GM21515 (cell line): ENCODE measurements around the gene OR51E1.

Source experiments
- ATAC-seq: cut with Tn5 transposase; IDR thresholded peaks from one replicate; pipeline ENCODE4 v1.9.1; 2021; ENCODE audit not compliant: unreplicated experiment

The OR51E1 gene

DNA sequence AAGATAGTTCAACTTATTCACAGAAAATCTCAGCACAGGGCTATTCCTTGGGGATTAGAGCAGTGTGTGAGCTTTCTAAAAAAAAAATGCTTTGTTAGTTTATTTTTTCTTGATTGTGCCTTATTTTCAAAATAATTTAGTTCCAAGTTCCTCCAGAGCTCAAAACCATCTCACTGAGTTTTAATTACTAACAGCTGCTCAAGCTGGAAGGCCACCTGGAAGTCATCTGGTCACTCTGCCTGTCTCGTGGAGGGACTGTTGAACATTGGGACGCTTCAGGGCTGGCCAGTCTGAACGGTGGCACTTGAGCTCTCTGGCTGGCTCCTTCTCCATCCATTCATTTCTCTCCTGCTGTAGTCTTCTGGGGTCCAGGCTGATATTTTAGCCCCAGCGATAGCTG, 4.0 kb downstream of the OR51E1 start:
- ATAC-seq = no peak

DNA sequence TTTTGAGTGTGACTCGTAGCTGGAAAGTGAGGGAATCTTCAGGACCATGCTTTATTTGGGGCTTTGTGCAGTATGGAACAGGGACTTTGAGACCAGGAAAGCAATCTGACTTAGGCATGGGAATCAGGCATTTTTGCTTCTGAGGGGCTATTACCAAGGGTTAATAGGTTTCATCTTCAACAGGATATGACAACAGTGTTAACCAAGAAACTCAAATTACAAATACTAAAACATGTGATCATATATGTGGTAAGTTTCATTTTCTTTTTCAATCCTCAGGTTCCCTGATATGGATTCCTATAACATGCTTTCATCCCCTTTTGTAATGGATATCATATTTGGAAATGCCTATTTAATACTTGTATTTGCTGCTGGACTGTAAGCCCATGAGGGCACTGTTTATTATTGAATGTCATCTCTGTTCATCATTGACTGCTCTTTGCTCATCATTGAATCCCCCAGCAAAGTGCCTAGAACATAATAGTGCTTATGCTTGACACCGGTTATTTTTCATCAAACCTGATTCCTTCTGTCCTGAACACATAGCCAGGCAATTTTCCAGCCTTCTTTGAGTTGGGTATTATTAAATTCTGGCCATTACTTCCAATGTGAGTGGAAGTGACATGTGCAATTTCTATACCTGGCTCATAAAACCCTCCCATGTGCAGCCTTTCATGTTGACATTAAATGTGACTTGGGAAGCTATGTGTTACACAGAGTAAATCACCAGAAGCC, 11.0 kb downstream of the OR51E1 start:
- ATAC-seq = no peak

DNA sequence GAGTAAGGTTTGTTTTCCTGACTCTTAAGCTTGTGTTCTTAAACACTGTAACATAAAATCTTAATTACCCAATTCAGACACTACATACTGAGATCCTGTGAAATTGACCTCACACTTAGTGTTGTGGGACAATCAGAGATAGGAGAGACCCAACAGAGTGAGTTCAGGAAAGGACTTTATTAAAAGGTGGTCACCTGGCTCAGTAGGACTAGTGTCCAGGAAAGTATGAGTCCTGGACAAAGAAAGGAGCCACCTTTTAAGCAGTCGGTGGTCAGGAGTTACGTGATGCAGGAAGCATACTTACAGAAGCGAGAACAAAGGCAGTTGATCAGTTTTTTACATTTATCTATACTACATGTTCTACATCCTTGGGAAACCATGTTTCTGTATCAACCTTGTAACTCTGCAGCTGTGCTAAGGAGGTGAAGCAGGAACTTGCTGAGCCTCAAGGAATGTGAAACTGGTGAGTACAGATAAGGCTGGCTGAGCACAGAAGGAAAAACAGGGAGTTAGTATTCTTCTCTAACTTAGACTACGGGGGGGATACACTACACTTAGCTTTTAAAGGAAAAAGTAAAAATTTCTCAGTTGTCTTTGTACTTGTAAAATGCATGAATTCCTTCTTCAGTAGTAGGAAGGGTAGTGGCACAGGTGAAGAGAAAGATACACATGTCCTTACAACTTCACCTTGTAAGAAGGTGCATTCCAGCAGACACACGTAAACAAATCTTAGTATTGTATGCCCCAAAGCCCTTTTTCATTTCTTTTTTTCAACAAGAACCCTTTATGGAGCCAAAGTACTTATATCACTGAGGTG, 15.1 kb downstream of the OR51E1 start:
- ATAC-seq = no peak

DNA sequence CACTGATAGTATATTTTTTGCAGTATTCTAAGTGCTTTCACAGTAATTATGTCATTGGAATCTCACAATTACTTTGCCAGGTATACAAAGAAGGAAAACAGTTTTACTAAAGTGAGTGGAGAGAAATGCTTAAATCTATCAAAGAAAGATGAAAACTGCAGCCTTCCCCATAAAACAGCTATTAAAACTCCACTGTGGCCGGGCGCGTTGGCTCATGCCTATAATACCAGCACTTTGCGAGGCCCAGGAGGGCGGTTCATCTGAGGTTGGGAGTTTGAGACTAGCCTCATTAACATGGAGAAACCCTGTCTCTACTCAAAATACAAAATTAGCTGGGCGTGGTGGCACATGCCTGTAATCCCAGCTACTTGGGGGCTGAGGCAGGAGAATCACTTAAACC, 19.1 kb downstream of the OR51E1 start:
- no peak for ATAC-seq

DNA sequence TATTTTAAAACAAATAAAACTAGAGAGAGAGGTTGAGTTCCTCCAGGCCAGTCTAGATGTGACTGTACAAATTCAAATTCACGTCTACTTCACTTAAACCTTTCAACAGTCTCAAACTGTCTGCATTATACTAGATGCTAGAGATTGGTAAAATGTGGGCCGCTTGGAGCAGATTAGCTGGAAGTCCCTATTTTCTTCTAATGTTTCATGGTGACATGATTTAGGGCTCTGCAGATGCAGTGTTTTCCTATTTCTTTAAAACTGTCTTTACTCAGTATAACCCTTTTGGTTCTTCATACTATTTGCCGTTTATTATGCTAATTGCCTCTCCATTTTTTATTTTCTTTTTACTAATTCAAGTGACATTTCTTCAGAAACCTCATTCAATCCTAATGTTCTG, 20.4 kb downstream of the OR51E1 start:
- no peak for ATAC-seq

DNA sequence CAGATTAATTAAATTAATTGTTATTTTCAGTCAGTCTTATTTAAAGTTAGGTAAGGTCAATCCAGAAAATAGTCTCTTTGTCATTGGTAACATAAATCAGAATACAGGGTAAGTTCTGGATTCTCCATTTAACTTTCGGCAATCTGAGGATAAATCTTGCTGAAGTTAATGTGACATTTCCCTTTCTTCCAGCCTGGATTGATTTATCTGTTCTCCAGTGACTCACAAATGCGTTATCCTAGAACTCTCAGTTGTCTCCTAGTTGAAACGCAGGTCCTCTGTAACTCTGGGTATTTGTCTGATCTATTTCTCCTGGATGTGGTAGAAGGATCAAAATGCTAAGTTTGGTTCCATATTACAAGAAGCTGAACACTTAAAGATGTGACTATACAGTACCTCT, 21.0 kb downstream of the OR51E1 start:
- no peak for ATAC-seq

DNA sequence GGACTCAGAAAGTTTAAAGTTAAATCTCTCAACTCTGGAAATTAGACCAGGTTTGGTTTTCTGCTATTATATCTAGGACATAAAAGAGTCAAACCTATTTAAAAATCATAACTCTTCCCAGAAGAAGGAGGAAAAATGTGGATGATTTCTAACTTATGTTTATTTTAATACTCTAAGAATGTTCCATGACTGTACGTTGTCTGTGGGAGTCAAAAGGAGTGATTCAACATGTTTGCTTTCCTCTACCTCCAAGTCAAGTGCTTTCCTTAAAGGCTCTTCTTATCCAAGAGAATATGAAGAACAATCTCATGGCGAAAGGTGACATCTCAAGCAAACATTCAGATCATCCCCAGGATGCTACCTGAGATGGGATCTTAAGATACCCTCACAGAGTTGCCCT, 21.6 kb downstream of the OR51E1 start:
- no peak for ATAC-seq

DNA sequence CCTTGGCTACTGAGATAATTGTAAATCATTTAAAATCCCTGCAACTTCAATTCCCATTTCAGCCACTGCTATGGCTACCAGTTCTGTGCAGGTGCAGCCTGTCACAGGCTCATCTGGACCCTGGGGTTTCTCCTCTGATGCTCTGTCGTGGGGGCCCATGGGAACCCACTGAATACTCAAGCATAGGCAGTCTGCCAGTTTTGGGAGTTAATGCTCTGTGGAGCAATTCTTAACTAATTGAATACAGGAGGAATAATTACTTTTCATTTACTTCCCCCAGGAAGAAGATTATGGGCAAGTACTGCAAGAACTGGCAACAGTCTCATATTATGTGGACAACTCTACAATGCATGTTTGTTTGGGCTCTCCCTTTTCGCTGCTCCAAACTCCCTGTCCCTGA, 28.0 kb downstream of the OR51E1 start:
- no peak for ATAC-seq

DNA sequence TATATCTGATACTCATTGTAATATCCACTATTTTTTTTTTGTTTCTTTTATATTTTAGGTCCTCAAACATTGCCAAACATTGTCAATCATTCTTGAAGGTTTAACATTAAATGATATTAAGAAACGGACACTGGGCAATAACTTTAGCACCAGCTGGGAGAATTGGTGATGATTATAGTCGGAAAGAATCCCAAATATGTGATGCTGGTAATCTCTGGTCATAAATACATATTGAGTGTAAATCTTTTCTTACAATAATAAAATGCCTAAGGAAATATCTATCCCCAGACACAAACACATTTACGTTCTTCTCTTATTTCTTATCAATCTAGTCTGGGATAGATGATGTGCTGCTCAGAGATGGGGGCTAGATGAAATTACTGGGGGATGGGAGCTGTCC, 28.7 kb downstream of the OR51E1 start:
- ATAC-seq = no peak

DNA sequence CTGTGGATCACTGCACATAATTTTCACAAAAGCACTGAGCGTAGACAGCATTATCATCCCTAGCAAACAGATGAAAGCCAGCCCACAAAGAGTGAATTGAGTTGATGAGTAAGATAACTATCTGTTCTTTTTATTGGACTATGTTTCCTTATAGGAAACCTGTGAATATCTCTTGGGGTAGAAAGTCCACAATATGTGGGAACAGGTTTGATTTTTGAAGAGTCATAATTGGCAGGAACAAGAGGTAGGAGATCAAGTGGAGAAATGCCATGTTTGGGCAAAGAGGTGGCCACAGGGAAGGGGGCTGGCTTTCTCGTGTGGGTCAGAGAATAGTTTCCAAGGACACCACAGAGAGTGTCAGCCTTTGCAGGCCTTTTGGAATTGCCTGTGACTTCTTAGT, 30.0 kb downstream of the OR51E1 start:
- ATAC-seq = no peak

DNA sequence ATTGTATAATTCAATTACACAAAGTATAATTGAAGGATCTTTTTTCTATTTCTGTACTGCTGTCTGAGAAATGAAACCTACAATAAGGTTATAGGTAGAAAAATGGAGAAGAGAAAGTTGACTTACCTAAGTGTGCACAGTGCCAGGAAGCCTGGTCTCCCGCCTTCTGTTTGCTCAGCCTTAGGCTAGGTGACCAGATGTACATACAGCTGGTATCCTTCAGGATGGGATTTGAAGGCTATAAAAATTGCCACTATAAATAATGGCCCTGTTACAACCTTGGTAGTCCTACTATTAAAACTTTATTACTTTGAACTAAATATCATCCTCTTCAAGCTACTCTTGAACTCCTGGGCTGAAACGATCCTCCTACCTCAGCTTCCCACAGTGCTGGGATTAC, 34.2 kb downstream of the OR51E1 start:
- no peak for ATAC-seq

DNA sequence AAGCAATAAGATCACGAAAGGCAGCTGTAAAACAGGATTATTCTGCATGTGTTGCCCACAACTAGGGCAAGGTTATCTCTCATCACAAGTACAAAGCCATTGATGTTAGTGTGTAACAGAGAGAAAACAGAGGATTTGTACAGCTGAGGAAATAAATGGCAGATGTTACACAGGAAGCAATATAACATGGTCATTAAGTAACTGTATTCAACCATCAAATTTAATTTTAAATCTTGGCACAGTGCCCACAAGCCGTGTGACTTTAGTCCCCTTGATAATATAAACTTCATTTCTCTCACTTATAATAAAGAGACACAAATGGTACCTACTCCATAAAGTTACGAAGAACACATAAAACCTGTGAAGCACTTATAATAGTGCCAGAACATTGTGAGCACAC, 36.6 kb downstream of the OR51E1 start:
- ATAC-seq = no peak

DNA sequence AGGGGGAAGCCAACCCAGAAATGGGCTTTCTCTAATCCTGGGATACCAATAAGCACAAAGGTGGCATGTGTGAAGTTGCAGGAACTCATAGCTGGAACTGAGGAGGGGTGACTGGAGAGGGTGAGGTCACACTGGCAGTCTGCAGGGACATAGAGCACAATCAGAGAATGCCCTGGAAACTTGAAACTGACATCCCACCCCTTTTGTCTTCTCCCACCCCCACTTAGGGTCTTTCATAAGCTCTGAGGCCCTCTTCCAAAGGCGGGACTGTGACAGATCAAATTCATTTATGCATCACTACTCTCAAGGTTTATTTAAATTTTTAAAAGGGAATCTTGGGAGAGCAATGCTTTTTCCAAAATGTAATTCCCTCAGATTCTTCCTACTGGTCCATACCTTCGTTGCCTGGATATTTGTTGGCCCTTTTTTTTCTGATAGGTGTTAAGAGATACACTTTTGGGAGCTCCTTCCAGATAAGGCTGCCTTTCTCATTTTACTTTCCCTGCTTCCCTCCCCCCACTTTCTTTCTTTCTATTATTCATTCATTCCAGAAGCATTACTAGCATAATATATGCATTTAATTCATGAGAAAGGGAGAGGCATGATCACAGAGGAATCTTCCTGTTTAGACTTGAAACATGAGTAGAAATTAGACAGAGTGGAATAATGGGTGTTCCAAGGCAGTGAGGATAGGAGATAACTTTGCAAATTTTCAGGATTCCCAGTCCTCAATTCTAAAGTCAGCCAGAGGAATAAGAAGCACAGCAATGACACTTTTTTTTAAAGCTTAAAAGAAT, 39.0 kb downstream of the OR51E1 start:
- ATAC-seq = no peak

DNA sequence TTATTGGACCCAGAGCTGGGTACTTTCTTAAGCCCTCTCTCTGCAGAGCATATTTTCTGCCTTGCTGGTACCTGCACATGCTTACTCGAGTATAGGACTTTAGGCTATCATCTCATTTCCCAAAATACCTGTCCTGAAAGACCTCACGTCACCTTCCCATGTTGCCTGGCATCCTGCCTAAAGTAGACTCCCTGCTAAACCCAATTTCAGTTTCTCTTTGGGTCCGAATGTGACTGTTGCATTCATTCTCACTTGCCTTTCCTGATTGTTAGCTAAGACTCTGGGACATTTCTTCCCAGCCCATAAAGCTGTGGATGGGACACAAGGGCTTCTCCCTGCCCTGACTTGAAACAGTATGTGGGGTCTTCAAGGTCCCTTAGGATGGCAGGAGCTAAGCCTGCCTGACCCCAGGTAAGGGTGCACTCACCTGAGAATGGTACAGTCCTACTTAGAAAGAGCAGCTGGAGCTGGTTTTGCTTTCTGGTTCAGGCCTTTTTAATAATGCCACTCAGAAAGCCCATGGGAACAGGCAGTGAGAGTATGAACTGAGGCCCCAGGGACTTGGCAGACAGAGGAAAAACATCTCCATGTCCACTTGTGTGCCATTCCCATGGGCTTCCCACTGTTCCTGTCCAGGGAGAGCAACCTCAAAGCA, 41.0 kb downstream of the OR51E1 start:
- no peak for ATAC-seq

DNA sequence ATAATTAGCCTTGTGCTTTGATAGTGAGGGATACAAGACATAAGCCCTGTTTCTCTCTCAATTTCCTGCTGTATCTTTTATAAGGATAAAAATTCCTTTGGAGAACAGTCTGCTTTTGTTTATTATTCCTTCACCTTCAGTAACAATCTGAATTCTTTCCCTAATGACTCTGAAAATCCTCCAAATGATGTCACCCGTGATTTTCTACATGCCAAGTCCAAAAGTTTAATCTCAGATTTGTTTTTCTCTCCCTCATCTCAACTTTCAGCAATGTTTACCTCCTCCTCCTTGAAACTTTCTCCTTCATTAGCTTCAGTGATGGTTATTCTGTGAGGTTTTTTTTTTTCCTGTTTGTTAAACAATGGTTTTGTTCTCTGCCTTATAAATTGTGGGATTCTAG, 51.7 kb downstream of the OR51E1 start:
- ATAC-seq = no peak

DNA sequence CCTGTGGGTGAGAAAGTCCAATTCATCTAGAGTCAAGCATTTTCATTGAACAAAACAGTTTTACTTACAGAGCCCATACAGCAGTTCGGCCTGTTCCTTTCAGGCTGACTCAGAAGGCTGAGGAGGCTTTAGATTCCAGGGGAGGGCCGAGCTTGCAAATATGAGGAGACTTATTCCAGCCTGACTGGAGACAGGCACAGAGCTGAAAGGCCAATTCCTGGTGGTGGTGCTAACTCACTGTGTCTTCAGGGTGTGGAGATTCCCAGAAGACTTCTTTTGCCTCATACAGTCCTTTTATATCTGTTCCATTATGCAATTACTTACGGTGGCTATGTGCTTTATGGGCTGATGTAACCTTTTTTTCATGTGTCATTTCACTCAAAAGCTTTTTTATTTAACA, 53.8 kb downstream of the OR51E1 start, which contains the start of gene OR51E2:
OR51E2 (minus strand) TSS at position 269 of the 400 bp plus-strand sequence. CDS start 15,142 bp downstream, outside the sequence.
- no peak for ATAC-seq

DNA sequence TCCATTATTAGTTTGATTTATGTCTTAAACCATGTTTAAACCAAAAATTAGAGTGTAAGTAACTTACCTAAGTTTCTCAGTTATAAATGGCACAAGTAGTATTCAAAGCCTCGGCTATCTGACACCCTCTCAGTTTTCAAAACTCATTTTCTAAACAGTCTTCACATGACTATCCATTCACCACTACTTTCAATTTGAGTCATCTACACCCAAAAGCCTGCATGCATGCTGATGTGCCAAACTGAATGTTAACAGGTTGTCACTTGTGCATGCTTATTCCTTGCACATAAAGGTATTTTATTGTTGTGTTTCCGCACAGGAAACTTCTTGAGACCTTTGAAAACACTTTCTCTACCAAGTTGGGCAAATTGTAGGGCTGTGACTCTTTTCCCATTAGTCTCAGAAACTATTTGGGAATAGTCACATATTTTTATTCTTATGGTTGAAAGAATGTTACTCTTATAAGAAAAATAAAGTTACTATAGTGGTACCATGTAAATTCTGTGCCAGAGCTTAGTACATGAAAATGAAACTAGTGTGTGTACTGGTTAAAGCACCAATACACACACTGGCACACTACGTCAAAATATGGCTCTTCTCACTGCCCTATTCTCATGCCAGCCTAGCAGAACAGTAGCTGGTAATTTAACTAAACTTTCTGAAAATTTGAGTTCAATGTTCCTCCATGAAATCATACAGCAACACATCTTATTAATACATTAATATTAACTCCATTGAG, 56.1 kb downstream of the OR51E1 start:
- peak; percentile 91 for ATAC-seq

DNA sequence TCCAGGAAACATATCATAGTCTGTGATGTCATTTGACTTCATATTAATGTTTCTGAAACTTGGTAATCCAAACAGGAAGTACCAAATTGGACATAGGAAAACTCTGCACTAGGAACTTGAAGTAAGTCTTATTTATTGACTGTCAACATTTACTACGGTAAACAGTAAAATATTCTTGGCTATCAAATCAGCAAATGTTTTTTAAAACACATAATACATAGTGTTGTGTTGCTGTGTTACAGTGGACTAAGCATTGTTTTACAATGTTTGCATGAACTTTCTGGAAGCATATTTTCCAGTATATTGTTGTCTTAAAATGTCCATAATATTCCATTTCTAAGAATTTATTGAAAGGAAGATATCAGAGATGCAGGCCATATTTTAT, 56.6 kb downstream of the OR51E1 start:
- no peak for ATAC-seq

DNA sequence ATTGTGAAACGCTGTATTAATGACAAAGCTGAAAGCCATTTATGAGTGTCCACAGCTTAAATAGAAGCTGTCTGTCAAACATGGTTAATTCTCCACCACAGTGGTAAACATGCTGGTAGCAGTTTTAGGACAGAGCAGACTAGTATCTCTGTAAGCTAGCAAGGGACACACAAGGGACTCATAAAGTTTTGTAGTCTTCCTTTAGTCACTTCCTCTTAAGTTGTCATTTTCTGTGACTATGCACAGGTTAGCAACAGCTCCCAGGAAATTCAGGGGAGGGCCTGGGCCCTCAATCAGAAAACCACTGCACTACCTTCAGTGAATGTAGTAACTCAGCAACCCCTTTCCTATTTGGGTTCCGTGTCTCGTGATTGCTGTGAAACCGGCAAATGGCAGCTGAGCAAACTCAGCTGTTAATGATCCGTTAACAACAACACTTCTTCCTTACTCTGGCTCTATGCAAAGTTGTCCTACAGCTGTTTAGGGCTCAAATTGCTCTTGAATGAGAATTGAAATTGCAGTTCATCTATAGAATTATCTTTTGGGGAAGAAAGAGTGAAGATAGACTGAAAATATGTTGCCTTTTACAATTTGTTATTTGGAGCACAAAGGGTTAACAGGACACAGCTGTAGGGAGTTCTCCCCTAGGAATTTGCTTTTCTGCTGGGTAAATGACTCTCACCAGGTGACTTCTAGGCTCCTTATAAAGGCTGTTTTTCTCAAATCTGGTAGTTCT, 60.4 kb downstream of the OR51E1 start, which contains the start of gene MMP26:
MMP26 (plus strand) TSS at position 731 of the 736 bp plus-strand sequence.
- no peak for ATAC-seq
